Fibroblast of skin of left quadriceps (primary cell): ENCODE results near the gene ZC3H18.
A peak's percentile ranks its signal among the peaks of the same experiment; 100 is the strongest.

ENCODE experiments used
- DNase-seq, 2 experiments: peaks; one replicate each; pipeline ENCODE4 v3.0.0-alpha.2; 2013; ENCODE audit warnings: low read depth in 2 of 2

The ZC3H18 gene

DNA sequence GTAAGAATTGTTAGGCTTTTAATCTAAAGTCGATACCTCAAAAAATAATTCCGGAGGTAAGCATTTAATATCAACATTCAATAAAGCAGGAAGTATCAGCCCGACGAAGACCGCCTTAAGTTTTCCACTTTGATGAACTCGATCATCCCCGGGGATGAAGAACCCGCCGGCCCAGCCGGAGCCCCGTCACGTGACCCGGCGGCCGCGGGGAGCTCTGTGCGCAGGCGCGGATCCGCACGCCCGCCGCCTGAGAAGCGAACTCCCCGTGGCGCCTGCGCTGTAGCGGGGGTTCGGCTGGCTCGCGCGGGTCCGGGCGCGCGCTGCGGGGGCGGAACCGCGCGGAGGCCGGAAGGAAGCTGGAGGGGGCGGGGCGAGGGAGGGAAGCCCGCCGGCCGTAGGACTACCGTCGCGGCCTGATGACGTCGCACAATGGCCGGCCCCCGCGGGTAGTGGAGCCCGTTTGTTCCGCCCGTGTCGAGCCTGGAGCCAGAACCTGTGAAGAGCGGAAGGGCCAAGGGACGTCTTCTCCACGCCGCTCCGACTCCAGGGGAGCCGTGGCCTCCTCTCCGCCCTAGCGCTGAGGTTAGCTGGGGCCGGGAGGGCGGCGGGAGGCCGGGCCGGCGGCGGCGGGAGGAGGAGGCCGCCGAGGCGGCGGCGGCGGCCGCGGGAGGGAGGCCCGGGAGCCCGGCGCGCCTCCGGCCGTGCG, at the start of gene ZC3H18:
Gene ZC3H18 (plus strand): TSS at position 419 of the 706 bp plus-strand sequence. CDS start 6,721 bp downstream, outside the sequence.
- peak; percentile 92 to 93 for DNase-seq

DNA sequence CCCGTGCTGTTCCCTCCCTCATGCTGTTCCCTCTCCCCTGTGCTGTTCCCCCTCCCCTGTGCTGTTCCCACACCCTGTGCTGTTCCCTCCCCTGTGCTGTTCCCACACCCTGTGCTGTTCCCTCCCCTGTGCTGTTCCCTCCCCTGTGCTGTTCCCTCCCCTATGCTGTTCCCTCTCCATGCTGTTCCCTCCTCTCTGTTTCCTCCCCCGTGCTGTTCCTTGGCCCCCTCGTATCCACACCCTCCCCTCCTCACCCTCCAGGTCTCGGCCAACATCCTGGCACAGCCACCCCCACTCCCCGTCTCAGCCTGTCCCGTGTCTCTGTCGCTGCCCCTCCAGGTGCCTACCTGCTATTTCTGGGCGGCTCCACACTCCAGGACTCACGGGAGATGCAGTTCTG, 48.5 kb upstream of the ZC3H18 start:
- DNase-seq, result no peak

DNA sequence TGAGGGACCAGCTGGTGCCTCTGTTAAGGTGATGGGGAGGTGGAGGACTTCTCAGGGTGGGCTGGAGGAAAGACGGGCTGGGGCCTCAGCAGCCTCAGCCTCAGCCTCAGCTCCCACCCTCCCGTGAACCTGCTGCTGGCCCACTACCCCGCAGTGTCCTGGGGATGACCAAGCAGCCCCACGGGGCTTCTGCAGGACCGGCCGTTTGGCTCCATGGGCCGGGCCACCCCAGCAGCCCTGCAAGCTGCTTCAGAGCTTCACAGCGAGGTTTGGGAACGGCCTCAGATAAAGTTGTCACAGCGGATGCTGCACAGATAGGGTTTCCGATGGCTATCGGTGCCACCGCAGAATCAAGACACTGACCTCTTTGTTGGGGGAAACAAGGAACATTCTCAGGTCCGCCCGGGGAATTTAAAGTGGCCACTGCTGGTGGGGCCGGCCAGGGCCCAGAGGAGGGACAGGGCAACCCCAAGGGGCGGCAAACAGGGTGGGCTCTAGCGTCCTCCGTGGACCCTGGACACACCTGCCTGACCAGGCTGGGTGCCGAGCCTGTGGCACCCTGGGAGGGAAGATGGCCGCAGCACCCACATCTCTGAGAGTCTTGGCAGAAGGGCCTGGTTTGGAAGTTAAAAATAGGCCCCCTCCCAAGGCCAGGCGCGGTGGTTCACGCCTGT, 47.8 kb upstream of the ZC3H18 start:
- DNase-seq, result no peak

DNA sequence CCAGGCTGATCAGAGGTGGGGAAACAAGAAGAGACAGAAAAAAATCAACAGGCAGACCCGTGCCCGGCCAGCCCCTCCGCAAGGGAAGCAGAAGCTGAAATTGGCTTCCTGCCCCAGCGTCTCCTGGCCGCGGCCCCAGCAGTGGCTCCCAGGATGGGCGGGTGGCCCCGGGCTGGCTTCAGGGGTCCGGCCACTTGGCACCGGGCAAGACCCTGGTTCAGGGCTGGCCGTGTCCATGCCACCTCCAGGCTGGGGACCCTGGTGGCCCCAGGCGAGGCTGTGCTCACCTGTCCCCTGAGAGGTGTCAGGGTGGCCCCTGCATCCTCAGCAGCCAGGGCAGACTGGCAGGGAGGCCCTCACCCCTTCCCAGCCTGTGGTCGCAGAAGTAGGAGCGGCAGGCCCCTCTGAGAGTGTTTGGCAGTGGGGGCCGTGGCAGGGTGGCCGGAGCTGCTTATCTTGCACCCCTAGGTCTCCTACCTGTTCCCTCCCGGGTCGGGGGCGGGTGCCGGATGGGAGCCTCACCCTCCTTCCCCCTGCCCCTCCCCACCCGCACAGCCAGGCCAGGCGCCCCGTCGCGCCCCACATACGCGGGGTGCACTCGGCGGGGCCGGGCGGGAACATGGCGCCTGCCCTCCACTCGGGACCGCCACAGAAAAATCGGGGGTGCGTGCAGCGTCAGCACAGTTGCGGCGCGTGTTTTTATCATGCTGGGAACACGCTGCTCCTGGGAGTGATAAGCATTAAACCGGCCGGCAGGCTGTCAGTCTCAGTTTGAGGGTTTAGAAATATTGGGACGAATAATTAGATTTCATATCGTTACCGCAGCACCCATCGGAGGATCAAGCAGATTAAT, 46.7 kb upstream of the ZC3H18 start:
- no peak for DNase-seq

DNA sequence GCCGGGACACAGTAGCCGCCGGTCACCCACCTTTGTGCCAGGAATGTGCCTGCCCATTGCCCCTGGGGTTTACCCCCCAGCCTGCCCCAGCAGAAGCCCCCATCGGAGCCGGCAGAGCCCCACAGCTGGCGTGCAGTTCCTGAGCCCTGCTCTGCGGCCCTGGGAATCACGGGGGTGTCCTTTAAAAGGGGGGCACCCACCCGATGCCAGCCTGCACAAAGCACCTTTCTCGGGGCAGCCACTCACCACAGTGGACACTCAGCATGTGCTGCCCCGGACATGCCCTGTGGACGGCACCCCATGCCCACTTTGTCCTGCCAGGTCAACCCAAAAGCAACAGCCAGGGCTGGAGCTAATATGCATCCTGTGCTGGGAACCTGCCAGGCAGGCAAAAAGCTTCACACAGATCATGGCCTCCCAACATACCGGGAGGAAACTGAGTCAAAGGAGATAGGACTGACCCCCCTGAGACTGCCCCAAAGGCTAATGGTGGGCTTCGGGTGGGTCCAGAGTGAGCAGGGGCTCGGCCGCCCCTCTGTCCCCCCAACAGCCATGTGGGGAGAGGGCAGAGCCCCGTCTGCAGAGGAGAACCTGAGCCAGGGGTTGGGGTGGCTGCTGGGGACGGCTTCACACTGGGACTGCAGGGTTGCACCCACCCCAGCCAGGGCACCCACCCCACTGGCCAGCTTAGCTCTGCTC, 45.8 kb upstream of the ZC3H18 start:
- no peak for DNase-seq

DNA sequence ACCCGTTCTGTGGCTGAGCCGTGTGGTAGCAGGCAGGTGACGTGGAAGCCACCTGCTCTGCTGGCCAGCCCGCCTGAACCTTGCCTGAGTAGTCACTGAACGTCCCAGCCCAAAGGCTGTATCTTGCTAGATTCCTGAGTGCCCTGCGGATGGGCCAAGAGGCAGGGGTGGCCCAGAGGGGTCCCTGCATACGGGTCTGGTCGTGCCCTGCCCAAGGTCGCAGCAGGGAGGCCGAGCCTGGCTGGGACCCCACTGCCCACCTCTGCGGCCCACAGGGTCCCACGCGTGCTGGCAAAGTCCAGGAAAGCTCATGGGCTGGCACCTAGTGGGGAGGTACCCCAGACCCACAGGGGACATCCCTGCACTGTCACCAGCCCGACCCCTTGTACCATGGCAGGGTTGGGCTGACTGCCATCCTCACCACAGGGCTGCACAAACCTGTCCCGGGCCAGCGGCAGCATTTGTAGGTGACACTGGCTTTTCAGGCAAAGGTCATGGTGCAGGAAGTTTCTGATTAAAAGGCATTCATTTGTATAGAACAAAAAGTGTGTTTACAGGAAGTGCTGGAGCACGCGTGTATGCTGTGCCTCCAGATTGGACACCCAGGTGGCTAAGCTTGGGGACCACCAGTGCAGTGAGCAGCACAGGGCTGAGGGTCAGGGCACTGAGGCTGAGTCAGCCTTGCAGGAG, 45.1 kb upstream of the ZC3H18 start:
- DNase-seq, result no peak

DNA sequence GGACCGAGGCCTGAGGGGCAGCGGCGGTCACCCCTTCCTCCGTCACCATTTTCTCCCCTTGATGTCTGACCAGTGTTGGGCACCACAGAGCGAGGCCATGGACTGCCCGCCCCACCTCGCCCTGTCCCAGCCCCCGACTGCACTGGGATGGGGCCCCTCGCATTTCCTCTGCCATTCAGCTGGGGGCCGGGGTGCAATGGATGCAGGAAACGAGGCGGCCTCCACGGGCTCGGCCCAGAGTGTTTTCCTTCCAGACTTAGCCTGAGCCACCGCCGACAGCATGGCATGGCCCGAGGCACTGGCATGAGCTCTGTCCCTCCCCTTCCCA, 44.6 kb upstream of the ZC3H18 start:
- DNase-seq, result no peak

DNA sequence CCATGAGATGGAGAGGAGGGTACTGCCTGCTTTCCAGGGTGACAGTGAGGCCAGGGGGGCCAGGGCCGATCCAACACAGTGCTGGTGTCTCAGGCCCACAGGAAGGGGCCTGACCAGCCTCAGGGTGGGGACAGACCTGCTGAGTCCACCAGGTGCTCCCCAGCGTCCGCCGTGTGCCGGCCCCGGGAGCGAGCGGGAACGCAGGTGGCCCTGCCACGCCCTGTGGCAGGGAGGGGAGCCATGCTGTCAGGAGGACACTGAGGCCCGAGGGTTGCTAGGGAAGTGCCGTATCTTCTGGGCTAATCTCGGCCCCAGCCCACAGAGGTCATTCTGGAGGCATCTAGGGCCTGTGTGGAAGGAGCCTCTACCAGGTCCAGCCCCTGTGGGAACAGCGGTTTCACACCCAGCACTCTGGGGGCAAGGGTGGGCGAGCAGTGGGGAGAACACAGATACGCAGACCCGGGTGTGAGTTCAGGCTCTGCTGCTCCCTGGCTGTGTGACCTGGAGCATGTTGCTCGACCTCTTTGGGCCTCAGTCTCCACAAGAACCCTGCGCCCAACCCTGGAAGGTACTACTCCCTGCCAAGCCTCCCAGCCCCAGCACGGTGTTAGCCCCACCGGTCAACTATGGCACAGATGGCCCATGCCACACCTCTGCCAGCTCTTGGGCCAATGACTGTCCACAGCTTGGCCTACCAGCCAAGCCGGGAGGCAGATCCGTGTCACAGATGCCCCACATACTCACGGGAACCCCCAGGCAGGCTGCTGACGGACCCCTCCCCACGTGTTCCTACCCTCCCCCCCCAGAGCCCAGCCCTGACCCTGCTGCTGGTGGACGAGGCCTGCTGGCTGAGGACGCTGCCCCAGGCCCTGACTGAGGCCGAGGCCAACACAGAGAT, 43.9 kb upstream of the ZC3H18 start:
- DNase-seq, result no peak

DNA sequence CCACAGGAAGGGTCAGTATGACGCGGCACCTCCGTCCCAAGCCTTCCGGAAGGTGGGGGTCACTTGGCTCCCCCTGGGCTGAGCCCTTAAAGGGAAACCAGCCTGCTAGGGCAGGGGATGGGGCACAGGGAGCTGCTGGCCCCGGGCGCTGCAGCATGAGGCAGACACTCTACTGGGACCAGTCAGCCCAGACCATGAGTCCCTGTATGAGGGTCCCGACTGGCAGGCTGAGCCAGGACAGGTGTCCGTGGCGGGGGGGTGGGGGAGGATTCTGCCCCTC, 43.4 kb upstream of the ZC3H18 start:
- DNase-seq, result no peak

DNA sequence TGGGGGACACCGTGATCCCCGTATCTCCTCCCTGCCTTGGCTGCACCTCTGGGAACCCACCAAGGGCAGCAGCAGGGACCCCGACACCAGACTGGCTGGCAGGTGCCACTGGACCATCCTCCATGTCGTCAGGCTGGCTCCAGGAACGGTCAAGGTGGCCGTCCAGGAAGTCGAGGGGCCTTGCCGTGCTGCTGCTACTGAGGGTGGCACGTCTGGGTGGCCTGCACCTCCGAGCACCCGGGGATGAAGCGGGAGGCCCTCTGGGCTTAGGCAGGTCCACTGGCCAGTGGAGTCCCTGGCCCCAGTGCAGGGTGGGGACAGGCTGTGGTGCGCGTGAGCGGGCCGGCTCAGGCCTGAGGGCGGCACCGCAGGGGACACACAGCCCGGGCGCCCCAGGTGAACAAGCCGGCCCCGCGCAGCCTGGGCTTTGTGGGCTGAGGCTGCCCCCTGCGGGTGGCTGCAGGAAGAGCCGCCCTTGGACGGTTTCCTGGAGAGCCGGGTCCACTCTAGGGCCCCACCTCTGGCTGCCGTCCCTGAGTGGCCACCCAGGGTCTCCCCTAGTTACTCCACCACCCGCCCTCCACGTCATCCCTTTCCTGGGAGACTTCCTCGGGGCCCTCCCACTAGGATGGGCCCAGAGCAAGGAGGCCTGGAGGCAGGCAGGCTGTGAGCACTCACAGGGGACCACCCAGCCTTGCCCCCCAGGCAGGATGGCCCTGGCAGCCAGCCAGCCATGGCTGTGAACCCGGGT, 42.8 kb upstream of the ZC3H18 start:
- peak in 1 of 2 experiments; percentile 11 for DNase-seq

DNA sequence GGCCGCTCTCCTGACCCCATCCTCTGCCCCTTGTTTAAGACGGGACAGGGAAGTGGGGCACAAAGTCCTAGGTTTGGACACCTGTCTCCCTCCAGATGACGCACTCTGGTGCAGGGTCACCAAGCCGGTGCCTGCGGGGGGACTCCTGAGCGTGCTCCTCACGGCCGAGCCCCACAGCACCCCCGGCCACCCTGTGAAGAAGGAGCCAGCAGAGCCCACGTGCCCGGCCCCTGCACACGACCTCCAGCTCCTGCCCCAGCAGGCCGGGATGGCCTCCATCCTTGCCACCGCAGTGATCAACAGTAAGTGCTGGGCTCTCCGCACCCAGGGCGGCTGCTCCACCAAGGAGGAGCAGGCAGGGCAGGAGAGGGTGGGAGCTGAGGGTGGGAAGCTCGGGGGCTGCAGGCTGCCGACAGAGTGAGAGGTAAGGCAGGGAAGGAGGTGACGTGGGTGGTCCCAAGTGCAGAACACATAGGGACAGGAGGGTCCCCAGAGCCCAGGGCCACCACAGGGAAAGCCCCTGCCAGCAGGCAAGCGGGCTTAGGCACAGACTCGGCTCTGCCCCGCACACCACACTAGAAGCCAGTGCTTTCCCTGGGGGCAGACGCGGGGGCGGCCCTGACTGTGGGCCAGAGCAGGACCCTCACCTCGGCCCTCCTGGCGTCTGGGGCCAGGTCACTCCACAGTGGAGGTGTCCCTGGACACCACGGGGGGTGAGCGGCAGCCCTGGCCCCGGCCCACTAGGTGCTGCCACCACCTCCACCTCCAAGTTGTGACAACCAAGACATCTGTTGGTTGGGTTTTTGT, 42.1 kb upstream of the ZC3H18 start:
- DNase-seq, result no peak

DNA sequence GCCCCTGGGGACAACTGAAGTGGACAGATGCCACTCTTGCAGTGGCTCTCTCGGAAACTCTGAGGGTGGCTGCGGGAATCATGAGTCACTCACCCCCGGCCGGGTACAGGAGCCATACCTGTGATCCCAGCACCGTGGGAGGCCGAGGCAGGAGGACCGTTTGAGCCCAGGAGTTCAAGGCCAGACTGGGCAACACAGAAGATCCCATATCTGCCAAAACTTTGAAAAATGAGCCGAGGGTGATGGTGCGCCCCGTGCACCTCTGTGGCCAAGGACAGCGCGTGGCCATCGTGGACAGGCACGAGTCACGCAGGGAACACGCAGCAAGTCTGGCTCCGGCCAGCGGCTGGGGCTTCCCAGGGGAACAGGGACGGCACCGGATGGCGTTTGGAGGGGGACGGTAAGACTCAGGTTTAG, 41.3 kb upstream of the ZC3H18 start:
- DNase-seq, result no peak

DNA sequence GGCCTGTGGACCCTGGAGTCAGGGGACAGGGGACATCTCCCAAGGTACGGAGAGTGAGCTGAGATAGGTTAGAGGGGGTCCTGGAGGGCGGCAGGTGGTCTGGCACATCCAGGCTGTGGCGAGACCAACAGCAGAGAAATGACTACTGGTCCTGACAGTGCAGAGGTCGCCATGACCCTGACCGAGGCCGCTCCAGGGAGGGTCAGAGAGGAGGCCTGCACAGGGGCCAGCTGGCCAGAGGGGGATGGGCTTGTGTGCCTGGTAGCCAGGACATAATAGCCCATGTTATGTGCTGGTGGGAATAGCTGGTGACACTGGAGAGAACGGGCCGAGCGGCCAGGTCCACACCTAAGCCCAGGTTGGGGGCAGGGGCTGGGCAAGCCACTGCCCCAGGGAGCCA, 40.6 kb upstream of the ZC3H18 start:
- no peak for DNase-seq

DNA sequence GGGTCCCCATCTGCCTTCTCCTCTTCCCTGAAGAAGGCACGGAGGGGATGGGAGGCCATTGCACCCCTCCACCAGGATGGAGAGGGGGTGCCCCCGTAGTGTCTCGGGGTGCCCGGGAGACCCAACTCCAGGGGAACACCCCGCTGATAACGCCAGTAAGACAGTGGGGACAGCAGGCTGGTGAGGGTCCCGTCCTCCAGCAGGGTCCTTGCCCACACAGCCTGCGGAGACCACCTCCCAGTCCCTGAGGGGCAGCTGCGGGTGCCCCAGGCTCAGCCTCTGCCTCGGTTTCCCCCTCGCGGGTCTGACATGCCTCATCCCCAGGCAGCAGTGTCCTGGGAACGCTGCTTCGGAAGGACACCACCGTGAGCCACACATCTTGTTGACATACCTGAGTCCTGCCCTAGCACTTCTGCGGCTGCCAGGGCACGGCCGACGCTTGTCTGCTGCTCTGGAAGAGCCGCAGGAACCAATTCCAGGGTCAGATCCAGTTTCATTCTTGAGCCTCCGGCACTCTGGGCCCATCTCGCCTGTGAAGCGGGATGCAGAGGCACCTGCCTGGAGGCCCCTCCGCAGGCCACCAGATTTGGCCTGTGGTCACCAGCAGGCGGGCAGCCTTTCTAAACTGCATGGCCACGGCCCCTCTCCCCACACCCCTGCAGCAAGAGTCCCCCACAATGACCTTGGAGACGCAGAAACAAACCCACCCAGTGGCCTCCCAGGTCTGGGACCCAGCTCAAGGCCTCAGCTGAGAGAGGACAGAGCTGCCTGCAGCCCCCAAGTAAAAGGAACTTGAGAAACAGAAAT, 39.9 kb upstream of the ZC3H18 start:
- DNase-seq, result no peak

DNA sequence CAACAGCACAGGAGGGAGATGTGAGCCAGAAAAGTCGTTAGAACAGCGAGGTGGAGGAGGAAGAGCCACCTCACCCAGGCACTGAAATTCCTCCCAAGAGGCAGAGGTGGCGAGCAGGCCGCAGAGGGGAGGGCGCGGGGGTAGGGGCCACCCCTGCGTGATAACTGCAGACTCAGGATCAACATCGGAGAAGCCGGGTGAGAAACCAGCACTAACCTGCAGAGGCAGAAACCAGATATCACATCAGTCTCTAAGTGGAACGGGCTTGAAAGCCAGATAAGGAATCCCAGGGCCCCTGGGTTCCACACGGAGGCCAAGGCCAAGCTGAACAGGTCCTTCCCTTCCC, 39.4 kb upstream of the ZC3H18 start:
- no peak for DNase-seq

DNA sequence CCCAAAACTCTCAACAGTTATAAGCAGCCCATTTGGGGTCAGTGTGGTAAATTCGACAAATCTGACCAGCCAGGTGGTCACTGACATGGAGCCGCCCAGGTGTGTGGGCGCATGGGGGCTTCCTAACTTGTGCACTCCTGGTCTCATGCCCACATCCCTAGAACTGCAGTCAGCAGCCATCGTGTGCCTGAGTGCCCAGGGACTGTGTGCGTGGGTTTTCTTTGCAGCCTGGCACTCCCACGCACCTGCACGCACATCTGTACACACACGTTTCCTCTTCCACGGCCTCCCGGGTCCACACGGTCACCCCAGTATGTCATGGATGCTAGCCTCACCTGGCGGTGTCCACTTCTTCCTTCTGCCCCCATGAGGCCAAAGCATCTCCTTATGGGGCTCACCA, 38.9 kb upstream of the ZC3H18 start:
- DNase-seq, result no peak

DNA sequence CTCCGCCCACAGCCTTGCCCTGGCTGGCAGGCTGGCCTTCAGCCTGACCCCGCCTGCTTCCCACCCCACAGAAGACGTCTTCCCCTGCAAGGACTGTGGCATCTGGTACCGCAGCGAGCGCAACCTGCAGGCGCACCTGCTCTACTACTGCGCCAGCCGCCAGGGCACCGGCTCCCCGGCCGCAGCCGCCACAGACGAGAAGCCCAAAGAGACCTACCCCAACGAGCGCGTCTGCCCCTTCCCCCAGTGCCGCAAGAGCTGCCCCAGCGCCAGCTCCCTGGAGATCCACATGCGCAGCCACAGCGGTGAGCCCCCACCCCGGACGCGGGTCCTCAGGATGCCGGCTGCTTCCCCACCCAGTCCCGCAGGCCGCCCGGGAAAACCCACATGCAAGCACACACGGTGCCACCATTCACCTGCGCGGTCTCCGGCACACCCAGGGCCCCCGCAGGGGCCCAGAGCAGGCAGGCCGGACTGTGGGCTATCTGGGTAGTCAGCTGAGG, 38.2 kb upstream of the ZC3H18 start:
- DNase-seq, result no peak
